ENCODE results near the gene OSGEP. TPM values are rescaled to one million over a fixed set of nuclear protein-coding genes. Genes with fewer than 3 reads are reported as not detected.

The OSGEP gene
- total and polyA plus RNA-seq, 2 experiments from 2014 or later = 29.0 to 59.5 TPM

- Histone ChIP-seq H4K20me1 (replicated peaks; ENCODE audit: insufficient read depth) (no peaks in the 10 kb centered on the region), H3K27ac (ENCODE audit: low read depth) (no peak overlapping the region), H3K4me1 (ENCODE audit: insufficient read depth) (peaks cover 21% of the 10 kb centered on the region), H3K79me2 (replicated peaks; ENCODE audit: insufficient read depth) (no peaks in the 10 kb centered on the region), H3F3A (replicated peaks; ENCODE audit: low read depth) (no peaks in the 10 kb centered on the region; the same call in 1 of the 2 replicates), H3K4me2 (no peak overlapping the region), H2AFZ (no peak overlapping the region), H3K27me3 (ENCODE audit: insufficient read depth) (no peaks in the 10 kb centered on the region), H3K9me2 (ENCODE audit: insufficient read depth) (no peaks in the 10 kb centered on the region; the same call in 1 of the 2 replicates), H3K36me3 (ENCODE audit: insufficient read depth) (no peaks in the 10 kb centered on the region), H3K4me3 (no peak overlapping the region)
- DNase-seq (ENCODE audit: low spot score) = no peak
- Mint-ChIP-seq H3K4me1 (peaks cover 18% of the 10 kb centered on the region), H3K27me3 (ENCODE audit: insufficient read depth, low read depth, poor library complexity) (no peaks in the 10 kb centered on the region), H3K4me3 (no peak overlapping the region), H3K36me3 (ENCODE audit: low read depth) (peaks cover 10% of the 10 kb centered on the region), H3K27ac (no peak overlapping the region), H3K9me3 (peaks cover 15% of the 10 kb centered on the region)
- TF ChIP-seq STAT1 (IDR thresholded peaks at IDR 0.05; ENCODE audit: unreplicated experiment) = no peak
- TF ChIP-seq REST (IDR thresholded peaks at IDR 0.05; ENCODE audit: unreplicated experiment) = no peak
- no peak for TF ChIP-seq ETS1 (IDR thresholded peaks at IDR 0.05)
- TF ChIP-seq EZH2 (IDR thresholded peaks at IDR 0.05; ENCODE audit: low read depth, unreplicated experiment) = no peak
- no peak for TF ChIP-seq ZNF462 (CRISPR knock-in tag; IDR thresholded peaks at IDR 0.05)
- TF ChIP-seq ZNF114 (CRISPR knock-in tag; IDR thresholded peaks at IDR 0.05) = no peak
- no peak for ATAC-seq
Observed at GRCh38 chr14:20501346-20501745, 46.7 kb upstream of the OSGEP start.

Measured in GM23338 (cell line).